Measurements from ENCODE around the gene HTRA1.
A peak's percentile ranks its signal among the peaks of the same experiment; 100 is the strongest.

HTRA1 gene

GRCh38 chr10:122473116-122473515 lies 11.8 kb downstream of the HTRA1 start:
- ATAC-seq: no peak
- TF ChIP-seq POU6F1 (CRISPR knock-in tag; IDR thresholded peaks at IDR 0.05; ENCODE audit: borderline replicate concordance, low read depth) (no peak), CSRNP3 (CRISPR knock-in tag; IDR thresholded peaks at IDR 0.05) (no peak), PPARA (CRISPR knock-in tag; IDR thresholded peaks at IDR 0.05; ENCODE audit: borderline replicate concordance) (no peak), ISL1 (CRISPR knock-in tag; IDR thresholded peaks at IDR 0.05) (no peak), TCF4 (CRISPR knock-in tag; IDR thresholded peaks at IDR 0.05; ENCODE audit: borderline replicate concordance) (no peak), ZNF70 (CRISPR knock-in tag; IDR thresholded peaks at IDR 0.05) (no peak), ZFP3 (CRISPR knock-in tag; IDR thresholded peaks at IDR 0.05) (no peak), ZC3H10 (CRISPR knock-in tag; IDR thresholded peaks at IDR 0.05) (no peak), PATZ1 (CRISPR knock-in tag; IDR thresholded peaks at IDR 0.05; ENCODE audit: borderline replicate concordance) (no peak), CREB5 (CRISPR knock-in tag; IDR thresholded peaks at IDR 0.05; ENCODE audit: low read depth) (no peak), RARB (CRISPR knock-in tag; IDR thresholded peaks at IDR 0.05) (no peak), ARNTL (CRISPR knock-in tag; IDR thresholded peaks at IDR 0.05; ENCODE audit: borderline replicate concordance, low read depth) (no peak), ZFP30 (CRISPR knock-in tag; IDR thresholded peaks at IDR 0.05) (no peak), TSHZ2 (CRISPR knock-in tag; IDR thresholded peaks at IDR 0.05) (no peak)

- TF ChIP-seq SNAI2 (CRISPR knock-in tag; IDR thresholded peaks at IDR 0.05): no peak
- no peak for TF ChIP-seq TSHZ2 (CRISPR knock-in tag; IDR thresholded peaks at IDR 0.05)
- TF ChIP-seq CREB5 (CRISPR knock-in tag; IDR thresholded peaks at IDR 0.05; ENCODE audit: low read depth): no peak
- ATAC-seq: peak; percentile 60
Measured at GRCh38 chr10:122474131-122474818, 12.9 kb downstream of the HTRA1 start.

Data from SK-N-SH treated with all-trans-retinoic acid at 6 μM for 48 hours (cell line).